SH-SY5Y (cell line): ENCODE measurements around the gene ZNF740.

Source experiments
- GATA2 ChIP-seq: IDR thresholded peaks from 2 replicates; pipeline ENCODE4 v1.6.1; 2011; ENCODE audit warnings: mild to moderate bottlenecking, low read depth, low read length
- GATA3 ChIP-seq: IDR thresholded peaks from 2 replicates; pipeline ENCODE4 v1.6.1; 2011; ENCODE audit warnings: low read depth, mild to moderate bottlenecking, low read length, moderate library complexity

GRCh38 chr12:53200107-53200457 is 19.6 kb downstream of the ZNF740 start:
- TF ChIP-seq GATA3 (no peak), GATA2 (no peak)
